K562 (cell line): ENCODE measurements around the gene SAFB. TPM values are rescaled to one million over a fixed set of nuclear protein-coding genes. Genes with fewer than 3 reads are reported as not detected.

Experiments
- ATF4 ChIP-seq: fragments of 450-650 bp; formaldehyde crosslinking; IDR thresholded peaks from 2 replicates; pipeline ENCODE4 v1.4.0; 2022; ENCODE audit warnings: mild to moderate bottlenecking, moderate library complexity
- BRCA1 ChIP-seq, 2 experiments: fragments of 450-650 bp in 1 of 2; sonication (generic) in 1 of 2; formaldehyde crosslinking in 1 of 2; IDR thresholded peaks; 2 replicates each; pipeline versions ENCODE4 v1.5.0 to v1.6.1; 2017 to 2020; ENCODE audit warnings: mild to moderate bottlenecking in 1 of 2, missing genetic modification reagents in 1 of 2
- BRF1 ChIP-seq: IDR thresholded peaks from 3 replicates; pipeline ENCODE4 v1.6.1; 2011; ENCODE audit warnings: borderline replicate concordance, mild to moderate bottlenecking; ENCODE audit not compliant: insufficient read length; ENCODE audit errors: extremely low read depth
- ETV1 ChIP-seq: fragments of 450-650 bp; conservative IDR thresholded peaks from 2 replicates; pipeline ENCODE4 v1.6.1; 2016; ENCODE audit warnings: missing genetic modification characterization, control low read depth, low read depth, missing compliant biosample characterization
- FOXP4 ChIP-seq: sonication (generic); formaldehyde crosslinking; IDR thresholded peaks from 2 replicates; pipeline ENCODE4 v1.8.0; 2022; ENCODE audit warnings: mild to moderate bottlenecking, missing genetic modification reagents, borderline replicate concordance
- MAFK ChIP-seq: IDR thresholded peaks from 2 replicates; pipeline ENCODE4 v1.6.1; 2011; ENCODE audit warnings: low read length, improper control_type of control experiment
- MLLT1 ChIP-seq, 2 experiments: fragments of 450-650 bp; IDR thresholded peaks; 2 replicates each; pipeline ENCODE4 v1.6.1; 2016
- NR1H2 ChIP-seq: sonication (generic); formaldehyde crosslinking; IDR thresholded peaks from 2 replicates; pipeline ENCODE4 v1.4.0; 2020; ENCODE audit warnings: mild to moderate bottlenecking, missing genetic modification reagents
- NR2C1 ChIP-seq, 2 experiments: fragments of 450-650 bp; IDR thresholded peaks; 2 replicates each; pipeline ENCODE4 v1.6.1; 2017; ENCODE audit warnings: mild to moderate bottlenecking in 2 of 2, antibody characterized with exemption in 1 of 2, inconsistent platforms in 1 of 2, missing compliant biosample characterization in 1 of 2, missing genetic modification characterization in 1 of 2
- RNF2 ChIP-seq: sonication (generic); IDR thresholded peaks from 2 replicates; pipeline ENCODE4 v1.6.1; 2016
- SP2 ChIP-seq: IDR thresholded peaks from 2 replicates; pipeline ENCODE4 v1.6.1; 2011; ENCODE audit warnings: mild to moderate bottlenecking, low read depth, low read length, moderate library complexity; ENCODE audit not compliant: poor library complexity, severe bottlenecking; ENCODE audit errors: extremely low read depth
- TFAP4 ChIP-seq: sonication (generic); formaldehyde crosslinking; IDR thresholded peaks from 2 replicates; pipeline ENCODE4 v1.8.0; 2022; ENCODE audit warnings: missing genetic modification reagents, mild to moderate bottlenecking, moderate library complexity, borderline replicate concordance
- ZNF212 ChIP-seq: fragments of 450-650 bp; formaldehyde crosslinking; IDR thresholded peaks from 2 replicates; pipeline ENCODE4 v1.4.0; 2020; ENCODE audit warnings: mild to moderate bottlenecking
- ZNF609 ChIP-seq: sonication (generic); formaldehyde crosslinking; IDR thresholded peaks from 2 replicates; pipeline ENCODE4 v1.8.1; 2023; ENCODE audit warnings: missing genetic modification reagents, mild to moderate bottlenecking, borderline replicate concordance
- polyA plus RNA-seq, 8 experiments: library from polyadenylated mRNA; depleted of rRNA in 4 of 8; stranded (reverse) in 5 of 8; unstranded in 3 of 8; fragments of >200 nt; fragmentation: Nextera tagmentation in 2 of 8; fragmentation: Illumina TruSeq in 1 of 8; extraction: Ambion mirVana in 2 of 8; extraction: Trizol in 1 of 8; gene quantifications; 2 replicates each; pipeline versions ENCODE4 v1.2.1 to v1.2.3, GENCODE V29; 2011 to 2014; ENCODE audit warnings: inconsistent platforms in 1 of 8, missing spikeins in 1 of 8
- total RNA-seq, 7 experiments: library from RNA; depleted of rRNA in 6 of 7; stranded (reverse); fragments of >200 nt in 6 of 7; fragmentation: Illumina TruSeq in 2 of 7; extraction: Trizol in 2 of 7; gene quantifications; 2 replicates each; pipeline versions ENCODE4 v1.2.1 to v1.2.3, GENCODE V29; 2011 to 2021; ENCODE audit warnings: low replicate concordance in 1 of 7

Gene SAFB
- total and polyA plus RNA-seq, 9 of the 15 experiments (the other 6 are each of a cell fraction or from before 2014, with no cell fraction given) = 1.1 to 151 (median 83.1) TPM

GRCh38 chr19:5690125-5690954 is 67.5 kb downstream of the SAFB start, which contains the start of gene RPL36 (continued):
- TF ChIP-seq ZNF609 (CRISPR knock-in tag) = peak; percentile 82; the same call in 1 of the 2 replicates
- TF ChIP-seq BRCA1 (IDR thresholded peaks at IDR 0.05) = no peak
- TF ChIP-seq BRCA1 (CRISPR knock-in tag; IDR thresholded peaks at IDR 0.05) = 0 out of 2 replicates have a peak, but pooled peaks have one; percentile 63
- peak; percentile 92; the same call in 1 of the 2 replicates for TF ChIP-seq NR1H2 (CRISPR knock-in tag)
- no peak for TF ChIP-seq MAFK
- TF ChIP-seq NR2C1 (IDR thresholded peaks at IDR 0.05) = 0 out of 2 replicates have a peak, but pooled peaks have one; percentile 28
- TF ChIP-seq NR2C1 (tag; IDR thresholded peaks at IDR 0.05) = 0 out of 2 replicates have a peak, but pooled peaks have one; percentile 17
- TF ChIP-seq ATF4 (CRISPR knock-in tag) = peak; percentile 27; the same call in 1 of the 2 replicates
- TF ChIP-seq ZNF212 (CRISPR knock-in tag) = no peak
- TF ChIP-seq BRF1 = no peak
- peak; percentile 77 for TF ChIP-seq TFAP4 (CRISPR knock-in tag)
- TF ChIP-seq MLLT1 (IDR thresholded peaks at IDR 0.05) = peak; percentile 49 to 76; a peak in 3 of 4 replicates
- TF ChIP-seq ETV1 (tag) = peak; percentile 69
- peak; percentile 52; the same call in 1 of the 2 replicates for TF ChIP-seq RNF2
- peak; percentile 21; the same call in 1 of the 2 replicates for TF ChIP-seq FOXP4 (CRISPR knock-in tag)
- TF ChIP-seq SP2 = peak; percentile 95
